MCF 10A (cell line): ENCODE data around the gene IL34. TPM values are rescaled to one million over a fixed set of nuclear protein-coding genes. Genes with fewer than 3 reads are reported as not detected.
"Not testable (repeated sequence)": the region's sequence is repeated elsewhere in the genome, so short reads cannot be mapped to it uniquely, and the experiment has no call there.

ENCODE experiments used
- BruUV-seq: library from RNA; stranded (reverse); fragments of 400-500 nt; replicated peaks from 2 replicates; lab custom pipeline; 2021; lab: Mats Ljungman, UMichigan
- CTCF ChIA-PET: fragments of 300-600 bp; sonication (Branson Sonifier 250); formaldehyde crosslinking; extraction: SDS; loops from one replicate; lab custom pipeline; 2021; ENCODE audit warnings: antibody characterized with exemption, inconsistent platforms; lab: Yijun Ruan, JAX
- POLR2A ChIA-PET: fragments of 300-600, 350-650 bp; sonication (Branson Sonifier 250); formaldehyde crosslinking; extraction: SDS; loops from one replicate; lab custom pipeline; 2020; ENCODE audit warnings: antibody characterized with exemption, inconsistent platforms; lab: Yijun Ruan, JAX
- DNase-seq: peaks from one replicate; pipeline ENCODE4 v3.0.0-alpha.2; 2018; ENCODE audit not compliant: unreplicated experiment
- H3K27ac Mint-ChIP-seq: one replicate; pipeline ENCODE4 v1.8.0; 2022; ENCODE audit warnings: mild to moderate bottlenecking, low read depth, mixed read lengths; ENCODE audit not compliant: unreplicated experiment
- H3K27me3 Mint-ChIP-seq: one replicate; pipeline ENCODE4 v1.8.0; 2022; ENCODE audit warnings: mixed read lengths; ENCODE audit not compliant: insufficient read depth, unreplicated experiment
- H3K36me3 Mint-ChIP-seq: one replicate; pipeline ENCODE4 v1.8.0; 2022; ENCODE audit warnings: mild to moderate bottlenecking, moderate library complexity, mixed read lengths; ENCODE audit not compliant: insufficient read depth, unreplicated experiment
- H3K4me1 Mint-ChIP-seq: one replicate; pipeline ENCODE4 v1.8.0; 2022; ENCODE audit warnings: mixed read lengths; ENCODE audit not compliant: insufficient read depth, unreplicated experiment
- H3K4me3 Mint-ChIP-seq: one replicate; pipeline ENCODE4 v1.8.0; 2022; ENCODE audit warnings: mild to moderate bottlenecking, moderate library complexity, mixed read lengths; ENCODE audit not compliant: unreplicated experiment
- H3K9me3 Mint-ChIP-seq: one replicate; pipeline ENCODE4 v1.8.0; 2022; ENCODE audit warnings: mixed read lengths; ENCODE audit not compliant: unreplicated experiment
- intact Hi-C: fragments of 100-400 bp; cut with micrococcal nuclease; formaldehyde crosslinking; loops from 2 replicates; pipeline ENCODE4 v1.14.1; 2022
- total RNA-seq: library from RNA; stranded (reverse); gene quantifications from 2 replicates; pipeline ENCODE4 v1.2.3, GENCODE V29; 2022
- TF ChIP-seq, protein P1 (sequence below): fragments of 200-600 bp; IDR thresholded peaks from one replicate; pipeline ENCODE4 v1.8.0; 2022; ENCODE audit warnings: antibody characterized with exemption, mild to moderate bottlenecking; ENCODE audit not compliant: unreplicated experiment

The IL34 gene
- total RNA-seq, 1 experiment from 2014 or later = not detected

DNA sequence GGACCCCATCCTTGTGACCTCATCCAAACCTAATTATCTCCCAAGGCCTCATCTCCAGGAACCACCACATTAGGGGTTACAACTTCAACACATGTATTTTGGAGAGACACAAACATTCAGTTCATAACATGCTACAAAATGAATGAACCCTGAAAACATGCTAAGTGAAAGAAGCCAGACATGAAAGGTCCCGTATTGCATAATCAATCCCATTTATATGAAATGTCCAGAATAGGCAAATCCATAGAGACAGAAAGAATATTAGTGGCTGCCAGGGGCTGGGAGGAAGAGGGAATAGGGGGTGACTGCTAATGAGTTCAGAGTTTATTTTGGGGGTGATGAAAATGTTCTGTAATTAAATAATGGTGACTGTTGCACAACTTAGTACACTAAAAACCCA lies 3.7 kb upstream of the IL34 start:
- Mint-ChIP-seq H3K9me3 (no peaks in the 10 kb centered on the region), H3K27ac (no peak overlapping the region), H3K4me3 (no peak overlapping the region), H3K4me1 (no peaks in the 10 kb centered on the region), H3K27me3 (no peaks in the 10 kb centered on the region), H3K36me3 (no peaks in the 10 kb centered on the region)
- no TSS peak for BruUV-seq
- TF ChIP-seq, protein P1, sequence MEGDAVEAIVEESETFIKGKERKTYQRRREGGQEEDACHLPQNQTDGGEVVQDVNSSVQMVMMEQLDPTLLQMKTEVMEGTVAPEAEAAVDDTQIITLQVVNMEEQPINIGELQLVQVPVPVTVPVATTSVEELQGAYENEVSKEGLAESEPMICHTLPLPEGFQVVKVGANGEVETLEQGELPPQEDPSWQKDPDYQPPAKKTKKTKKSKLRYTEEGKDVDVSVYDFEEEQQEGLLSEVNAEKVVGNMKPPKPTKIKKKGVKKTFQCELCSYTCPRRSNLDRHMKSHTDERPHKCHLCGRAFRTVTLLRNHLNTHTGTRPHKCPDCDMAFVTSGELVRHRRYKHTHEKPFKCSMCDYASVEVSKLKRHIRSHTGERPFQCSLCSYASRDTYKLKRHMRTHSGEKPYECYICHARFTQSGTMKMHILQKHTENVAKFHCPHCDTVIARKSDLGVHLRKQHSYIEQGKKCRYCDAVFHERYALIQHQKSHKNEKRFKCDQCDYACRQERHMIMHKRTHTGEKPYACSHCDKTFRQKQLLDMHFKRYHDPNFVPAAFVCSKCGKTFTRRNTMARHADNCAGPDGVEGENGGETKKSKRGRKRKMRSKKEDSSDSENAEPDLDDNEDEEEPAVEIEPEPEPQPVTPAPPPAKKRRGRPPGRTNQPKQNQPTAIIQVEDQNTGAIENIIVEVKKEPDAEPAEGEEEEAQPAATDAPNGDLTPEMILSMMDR = no peak
- ChIA-PET POLR2A (no interaction called here), CTCF (no interaction called here)
- intact Hi-C loops = no loop called here
- no peak for DNase-seq

DNA sequence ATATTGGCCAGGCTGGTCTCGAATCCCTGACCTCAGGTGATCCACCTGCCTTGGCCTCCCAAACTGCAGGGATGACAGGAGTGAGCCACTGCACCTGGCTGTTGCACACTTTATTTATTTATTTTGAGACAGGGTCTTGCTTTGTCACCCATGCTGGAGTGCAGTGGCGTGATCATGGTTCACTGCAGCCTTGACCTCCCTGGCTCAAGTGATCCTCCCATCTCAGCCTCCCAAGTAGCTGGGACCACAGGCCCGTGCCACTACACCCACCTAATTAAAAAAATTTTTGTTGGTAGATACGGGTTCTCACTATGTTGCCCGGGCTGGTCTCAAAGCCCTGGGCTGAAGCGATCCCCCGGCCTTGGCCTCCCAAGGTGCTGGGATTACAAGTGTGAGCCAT lies 3.1 kb upstream of the IL34 start:
- H3K36me3 Mint-ChIP-seq, H3K4me1 Mint-ChIP-seq, H3K9me3 Mint-ChIP-seq, CTCF ChIA-PET, BruUV-seq, DNase-seq, H3K4me3 Mint-ChIP-seq, POLR2A ChIA-PET, intact Hi-C loops, H3K27me3 Mint-ChIP-seq, H3K27ac Mint-ChIP-seq: not testable (repeated sequence)

DNA sequence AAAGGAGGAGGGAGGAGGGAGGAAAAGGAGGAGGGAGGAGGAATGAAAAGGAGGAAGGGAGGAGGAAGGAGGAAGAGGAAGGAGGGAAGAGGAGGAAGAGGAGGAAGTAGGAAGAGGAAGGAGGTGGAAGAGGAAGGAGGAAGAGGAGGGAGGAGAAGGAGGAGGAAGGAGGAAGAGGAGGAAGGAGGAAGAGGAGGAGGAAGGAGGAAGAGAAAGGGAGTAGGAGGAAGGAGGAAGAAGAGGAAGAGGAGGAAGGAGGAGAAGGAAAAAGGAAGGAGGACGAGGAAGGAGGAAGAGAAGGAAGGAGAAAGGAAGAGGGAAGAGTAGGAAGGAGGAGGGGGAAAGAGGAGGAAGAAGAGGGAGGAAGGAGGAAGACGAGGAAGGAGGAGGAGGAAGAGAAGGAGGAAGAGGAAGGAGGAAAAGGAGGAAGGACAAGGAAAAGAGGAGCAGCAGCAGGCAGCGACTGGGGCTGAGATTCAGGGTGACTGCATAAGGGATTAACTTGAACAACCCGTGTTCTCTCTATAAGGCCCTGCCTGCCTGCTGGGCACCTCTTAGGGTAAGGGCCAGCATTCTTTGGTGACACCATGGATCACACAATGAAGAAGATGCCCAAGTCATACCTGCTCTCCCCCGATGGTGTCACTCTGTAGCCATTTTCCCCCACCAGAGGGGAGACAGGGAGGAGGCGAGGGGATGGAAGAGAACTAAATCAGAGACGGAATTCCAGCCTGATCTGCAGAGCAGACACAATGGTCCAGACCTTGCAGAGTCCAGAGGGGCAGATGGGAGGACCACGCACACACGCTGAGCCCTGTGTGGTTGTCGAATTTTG lies 1.4 kb upstream of the IL34 start:
- Mint-ChIP-seq H3K27me3 (no peaks in the 10 kb centered on the region), H3K27ac (no peak overlapping the region), H3K4me1 (no peaks in the 10 kb centered on the region), H3K36me3 (no peaks in the 10 kb centered on the region), H3K9me3 (no peaks in the 10 kb centered on the region), H3K4me3 (no peak overlapping the region)
- BruUV-seq = no TSS peak
- intact Hi-C loops = no loop called here
- POLR2A ChIA-PET = no interaction called here
- DNase-seq = no peak
- TF ChIP-seq, protein P1 = no peak
- CTCF ChIA-PET = no interaction called here

DNA sequence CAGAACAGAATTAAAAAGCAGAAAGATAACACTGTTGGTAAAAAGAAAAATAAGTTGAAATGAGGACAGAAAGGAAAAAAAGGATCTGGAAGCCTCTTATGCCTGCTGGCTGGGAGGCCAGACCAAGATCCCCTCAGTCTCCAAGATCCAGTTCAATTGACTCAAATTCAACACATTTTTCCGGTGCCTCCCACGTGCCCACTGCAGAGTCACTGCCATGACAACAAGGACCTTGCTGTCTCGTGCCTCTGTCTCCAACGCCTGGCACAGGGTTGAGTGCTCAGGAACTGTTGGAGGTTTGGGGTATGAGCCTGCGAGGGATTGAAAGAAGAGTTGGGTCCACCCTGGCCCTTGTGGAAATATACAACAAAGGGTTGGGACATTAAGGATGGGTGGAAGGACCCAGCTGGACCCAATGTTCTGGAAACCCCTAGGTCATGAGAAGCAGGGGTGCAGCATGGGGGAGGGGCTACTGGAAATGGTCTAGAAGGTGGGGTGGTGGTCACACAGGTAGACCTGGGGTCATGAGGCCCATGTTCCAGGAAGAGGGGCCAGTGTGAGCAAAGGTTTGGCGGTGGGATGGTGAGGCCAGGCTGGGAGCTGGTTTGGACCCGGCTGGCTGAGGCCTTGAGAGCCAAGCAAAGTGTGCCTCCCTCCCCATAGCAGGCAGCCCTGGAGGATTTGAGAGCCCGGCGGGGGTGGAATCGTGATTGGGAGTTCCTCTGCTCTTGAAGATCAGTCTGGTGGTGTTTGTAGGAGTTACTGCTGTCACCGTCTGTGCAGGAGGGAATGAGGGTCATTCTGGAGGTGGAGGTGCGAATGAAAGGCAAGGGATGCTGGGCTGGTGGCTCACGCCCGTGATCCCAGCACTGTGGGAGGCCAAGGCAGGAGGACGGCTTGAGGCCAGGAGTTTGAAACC lies 1.3 kb downstream of the IL34 start:
- intact Hi-C loops = no loop called here
- Mint-ChIP-seq H3K9me3 (no peaks in the 10 kb centered on the region), H3K27ac (no peak overlapping the region), H3K36me3 (no peaks in the 10 kb centered on the region), H3K27me3 (no peaks in the 10 kb centered on the region), H3K4me1 (peaks cover 5% of the 10 kb centered on the region), H3K4me3 (no peak overlapping the region)
- ChIA-PET CTCF (no interaction called here), POLR2A (no interaction called here)
- no TSS peak for BruUV-seq
- TF ChIP-seq, protein P1 = no peak
- DNase-seq = no peak
